Activated CD8-positive, alpha-beta memory T cell treated with anti-CD3 and anti-CD28 coated beads, Interleukin-2, amount 50 U/mL, for 1 hour (primary cell): Measurements from ENCODE around the gene SUCLA2.
"Not testable (repeated sequence)": the region's sequence is repeated elsewhere in the genome, so short reads cannot be mapped to it uniquely, and the experiment has no call there.

Source experiments
- DNase-seq: peaks from one replicate; pipeline ENCODE4 v3.0.0-alpha.2; 2020; ENCODE audit errors: extremely low read depth

SUCLA2 gene

DNA sequence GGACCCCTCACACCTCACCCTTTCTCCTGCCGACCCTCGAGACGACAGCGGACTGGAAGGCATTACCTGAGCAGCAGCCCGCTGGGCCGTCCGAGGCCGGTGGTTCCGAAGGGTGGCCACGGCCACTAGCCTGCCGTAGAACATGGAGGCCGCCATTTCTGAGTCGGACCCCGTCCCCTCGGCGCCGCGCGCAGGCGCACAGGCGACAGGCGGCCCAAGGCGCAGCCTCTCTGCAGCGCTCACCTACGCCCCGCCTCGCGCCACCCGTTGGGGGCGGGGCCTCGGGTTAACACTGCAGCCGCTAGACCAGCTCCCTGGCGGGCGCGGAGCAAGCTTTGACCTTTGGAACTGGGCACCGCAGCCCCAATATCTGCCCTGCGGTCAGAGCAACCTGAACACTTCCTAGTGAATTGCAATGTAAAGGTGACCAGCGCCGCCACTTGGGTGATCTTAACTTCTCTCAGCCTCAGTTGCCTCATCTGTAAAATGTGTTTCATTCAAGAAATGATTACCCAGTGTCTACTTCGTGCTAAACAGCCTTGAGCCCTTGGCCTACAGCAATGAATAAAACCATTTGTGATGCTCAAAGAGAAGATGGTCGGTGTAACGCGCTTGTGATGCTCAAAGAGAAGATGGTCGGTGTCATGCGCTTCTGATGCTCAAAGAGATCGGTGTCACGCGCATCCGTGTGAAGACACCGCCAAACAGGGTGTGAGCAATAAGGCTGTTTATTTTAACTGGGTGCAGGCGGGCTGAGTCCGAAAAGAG lies at the start of gene SUCLA2:
TSS of gene SUCLA2 (minus strand) at position 160 of the 768 bp plus-strand sequence. CDS start at position 156, 4 bp downstream.
- peak; percentile 49 for DNase-seq

DNA sequence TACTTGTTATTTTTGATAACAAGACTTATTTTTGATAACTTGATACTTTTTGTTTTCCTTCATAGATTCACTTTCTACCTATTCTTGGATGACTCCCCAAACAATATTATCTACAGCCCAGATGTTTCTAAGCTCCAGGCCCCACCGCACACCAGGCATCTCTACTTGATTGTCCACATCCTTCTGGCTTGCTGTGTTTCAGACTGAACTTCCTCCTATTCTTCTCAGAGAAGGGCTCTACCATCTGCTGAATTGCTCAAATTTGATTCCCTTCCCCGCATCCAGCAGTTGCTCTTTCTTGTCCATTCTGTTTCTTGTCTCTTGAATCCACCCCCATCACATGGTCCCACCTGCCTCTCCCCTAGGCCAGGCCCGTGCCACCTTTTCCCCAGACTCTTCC lies 49.5 kb upstream of the SUCLA2 start:
- no peak for DNase-seq

DNA sequence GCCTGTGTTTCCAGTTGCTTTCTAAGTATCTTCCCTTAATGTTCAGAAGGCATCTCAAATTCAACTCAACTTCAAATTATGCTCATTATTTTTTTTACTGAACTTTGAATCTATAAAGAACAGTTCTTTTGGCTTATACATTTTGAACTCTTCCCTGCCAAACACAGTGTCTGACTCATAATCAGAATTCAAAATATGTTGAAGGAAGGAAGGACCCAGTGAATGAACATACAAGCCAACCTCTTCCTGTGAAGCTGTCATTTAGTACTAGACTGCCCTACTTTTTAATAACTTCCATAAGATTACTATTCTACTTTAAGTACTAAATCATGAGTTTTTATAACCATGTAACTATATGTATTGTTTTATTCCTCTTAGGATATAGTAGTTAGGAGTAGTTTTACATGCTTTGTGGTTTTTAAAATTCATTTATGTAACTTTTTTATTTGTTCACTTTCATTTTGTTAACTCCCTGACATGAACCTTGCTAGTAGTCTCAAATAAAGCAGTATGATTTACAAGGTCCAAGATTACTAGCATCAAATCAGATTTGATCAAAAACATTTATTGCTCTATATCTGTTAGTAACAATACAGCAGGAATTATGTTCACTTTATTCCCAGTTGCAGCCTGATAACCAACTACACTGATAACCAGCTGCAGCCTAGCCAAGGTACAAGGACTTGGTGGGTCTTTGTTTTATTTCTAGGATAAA lies 42.9 kb upstream of the SUCLA2 start:
- no peak for DNase-seq

DNA sequence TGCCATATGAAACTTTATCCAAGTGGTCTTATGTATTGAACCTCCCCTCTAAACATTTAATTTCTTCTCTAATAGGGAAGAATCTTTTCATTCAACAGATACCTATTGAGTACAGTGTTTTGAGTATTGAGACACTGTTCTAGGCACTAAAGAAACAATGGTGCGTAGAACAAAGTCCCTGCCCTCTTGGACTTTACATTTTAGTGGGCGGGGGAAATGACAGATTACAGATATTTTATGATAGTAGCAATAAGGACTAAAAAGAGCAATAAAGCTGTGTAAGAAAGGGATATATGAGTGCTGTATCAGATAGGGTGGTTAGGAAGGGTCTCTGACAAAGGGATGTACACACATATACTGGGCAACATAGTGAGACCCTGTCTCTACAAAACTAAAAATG lies 41.8 kb upstream of the SUCLA2 start:
- DNase-seq, result no peak

DNA sequence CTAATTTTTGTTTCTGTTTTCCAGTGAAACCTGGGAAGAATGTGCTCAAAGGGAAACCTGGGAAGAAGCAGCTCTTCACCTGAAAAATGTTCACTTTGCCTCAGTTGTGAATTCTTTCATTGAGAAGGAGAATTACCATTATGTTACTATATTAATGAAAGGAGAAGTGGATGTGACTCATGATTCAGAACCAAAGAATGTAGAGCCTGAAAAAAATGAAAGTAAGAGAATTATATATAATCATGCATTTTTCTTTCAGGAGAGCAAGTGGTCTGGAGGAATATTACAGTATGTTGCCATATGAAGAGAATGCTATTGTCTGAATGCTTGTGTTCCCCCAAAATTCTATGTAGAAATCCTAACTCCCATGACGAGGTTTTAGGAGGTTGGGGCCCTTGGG lies 39.8 kb upstream of the SUCLA2 start:
- DNase-seq, result no peak

DNA sequence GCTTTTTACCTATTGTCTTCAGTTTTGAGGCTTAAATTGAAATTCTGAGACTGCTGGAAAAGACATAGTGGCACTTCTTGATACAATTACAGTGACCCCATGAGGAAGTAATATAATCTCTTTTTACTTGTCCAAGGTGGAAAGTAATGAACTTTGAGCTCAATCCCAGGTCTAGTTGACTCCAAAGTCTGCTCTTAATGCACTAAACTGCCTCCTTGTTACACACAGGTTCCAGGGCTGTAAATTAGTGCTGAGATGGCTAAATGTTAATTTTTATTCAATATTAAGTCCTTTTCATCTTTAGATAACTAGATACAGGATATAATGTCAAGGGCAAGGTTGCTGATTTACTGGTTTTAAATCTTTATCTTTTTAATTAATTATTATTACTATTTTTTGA lies 39.0 kb upstream of the SUCLA2 start:
- no peak for DNase-seq

DNA sequence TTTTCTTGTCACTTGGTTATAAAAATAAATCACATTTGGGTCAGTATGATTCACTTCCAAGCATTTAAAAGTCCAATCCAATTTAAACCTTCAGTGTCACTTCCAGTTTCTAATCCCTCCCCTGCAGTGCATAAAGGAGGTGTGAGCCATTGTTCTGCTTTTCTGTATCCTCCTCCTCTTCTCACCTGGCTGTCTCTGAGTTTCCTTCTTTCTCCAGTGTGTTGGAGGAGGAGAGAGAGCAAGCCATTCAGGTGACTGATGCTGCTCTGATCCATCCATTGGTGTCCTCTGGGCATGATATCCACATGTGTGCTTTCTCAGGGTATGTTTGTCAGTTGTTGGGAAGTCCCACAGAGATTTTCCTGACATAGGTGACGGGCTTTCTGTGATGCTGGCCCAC lies 37.7 kb upstream of the SUCLA2 start:
- DNase-seq, result no peak

DNA sequence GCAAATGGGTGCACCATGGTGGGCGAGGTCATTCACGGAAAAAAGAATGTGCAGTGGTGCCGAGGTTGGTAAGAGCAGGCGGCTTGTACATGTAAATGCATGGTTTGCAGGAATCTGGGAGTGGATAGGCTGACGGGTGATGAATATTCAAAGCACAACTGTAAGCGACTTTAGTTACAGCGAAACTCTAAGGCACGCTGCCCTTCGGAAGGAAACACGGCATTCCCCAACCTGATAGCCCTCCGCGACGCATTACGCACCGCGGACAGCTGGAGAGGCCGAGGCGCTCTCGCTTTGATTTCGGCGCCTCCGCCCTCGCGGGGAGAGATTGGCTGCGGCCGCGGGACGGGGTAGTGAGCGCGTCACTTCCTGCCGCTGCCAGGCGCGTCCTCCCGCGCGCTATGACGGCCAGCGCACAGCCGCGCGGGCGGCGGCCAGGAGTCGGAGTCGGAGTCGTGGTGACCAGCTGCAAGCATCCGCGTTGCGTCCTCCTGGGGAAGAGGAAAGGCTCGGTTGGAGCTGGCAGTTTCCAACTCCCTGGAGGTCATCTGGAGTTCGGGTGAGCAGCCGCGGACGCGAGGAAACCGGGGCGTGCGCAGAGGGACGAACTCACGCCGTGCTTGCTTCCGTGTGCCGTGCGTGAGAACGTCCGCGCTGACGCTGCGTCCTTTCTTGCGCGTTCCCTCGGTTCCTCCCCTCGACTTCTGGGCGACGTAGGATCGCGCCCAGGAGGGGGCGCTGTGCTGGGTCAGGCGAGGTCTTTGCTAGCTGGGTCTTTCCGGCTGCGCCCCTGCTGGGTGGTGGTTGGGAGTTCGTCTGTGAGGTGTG lies 36.5 kb upstream of the SUCLA2 start, which contains the start of gene NUDT15:
TSS of gene NUDT15 (plus strand) at position 381 of the 828 bp plus-strand sequence. CDS start at position 402, 21 bp downstream.
- peak; percentile 78 for DNase-seq

DNA sequence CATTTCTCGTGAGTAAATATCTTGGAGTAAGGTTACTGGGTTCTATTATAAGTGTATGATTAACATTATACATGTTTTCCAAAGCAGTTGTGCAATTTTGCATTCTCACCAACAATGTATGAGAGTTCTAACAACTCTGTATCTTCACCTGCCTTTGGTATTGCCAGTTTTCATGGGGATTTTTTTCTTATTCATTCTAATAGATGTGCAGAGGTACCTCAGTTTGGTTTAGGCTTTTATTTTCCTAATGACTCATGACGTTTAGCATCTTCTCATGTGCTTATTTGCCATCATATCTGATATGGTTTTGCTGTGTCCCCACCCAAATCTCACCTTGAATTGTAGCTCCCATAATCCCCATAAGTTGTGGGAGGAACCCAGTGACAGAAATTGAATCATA lies 28.8 kb upstream of the SUCLA2 start:
- DNase-seq, result no peak

DNA sequence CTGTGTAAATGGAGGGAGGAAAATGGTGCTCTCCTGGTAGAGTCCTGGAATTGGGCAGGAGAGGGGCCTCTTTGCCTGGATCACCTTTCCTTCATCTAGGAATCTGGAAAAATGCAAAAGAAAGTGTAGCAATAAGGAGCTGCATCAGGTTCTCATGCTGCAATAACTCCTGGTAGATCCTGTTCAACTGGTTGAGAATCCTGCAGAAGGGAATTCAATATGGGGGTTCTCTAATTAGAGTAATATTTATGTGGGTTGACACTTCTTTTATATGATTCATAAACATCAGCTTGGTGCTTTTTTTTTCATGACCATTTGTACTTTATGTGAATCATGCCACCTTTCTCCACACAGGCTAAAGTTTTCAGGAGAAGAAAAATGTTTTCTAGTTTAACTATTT lies 27.0 kb upstream of the SUCLA2 start:
- no peak for DNase-seq

DNA sequence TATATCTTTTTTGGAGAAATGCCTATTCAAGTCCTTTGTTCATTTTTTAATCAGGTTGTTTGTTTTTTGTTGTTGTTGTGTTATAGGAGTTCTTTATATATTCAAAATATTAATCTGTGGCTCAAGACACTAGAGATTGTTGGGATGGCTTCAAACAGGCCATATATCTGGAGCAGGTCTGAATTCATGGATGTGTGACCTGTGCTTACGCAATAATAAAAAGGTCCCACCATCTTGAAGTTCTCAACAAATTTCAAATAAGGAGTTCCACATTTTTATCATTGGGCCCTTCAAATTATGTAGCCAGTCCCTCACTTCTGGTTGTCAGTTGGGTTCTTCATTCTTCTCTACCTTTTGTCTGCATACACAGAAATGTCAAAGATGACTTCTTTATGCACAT lies 18.7 kb upstream of the SUCLA2 start:
- DNase-seq, result no peak

DNA sequence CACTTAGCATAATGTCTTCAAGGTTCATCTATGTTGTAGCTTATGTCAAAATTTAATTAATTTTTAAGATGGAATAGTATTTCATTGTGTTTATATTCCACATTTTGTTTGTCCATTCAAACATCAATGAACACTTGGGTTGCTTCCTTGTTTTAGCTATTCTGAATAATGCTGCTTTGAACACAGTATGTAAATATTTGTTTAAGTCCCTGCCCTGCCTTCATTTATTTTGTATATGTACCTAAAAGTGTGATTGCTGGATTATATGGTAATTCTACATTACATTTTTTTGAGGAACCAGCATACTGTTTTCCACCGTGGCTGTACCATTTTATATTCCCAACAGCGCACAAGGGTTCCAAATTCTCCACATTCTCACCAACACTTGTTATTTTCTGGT lies 17.6 kb upstream of the SUCLA2 start:
- no peak for DNase-seq

DNA sequence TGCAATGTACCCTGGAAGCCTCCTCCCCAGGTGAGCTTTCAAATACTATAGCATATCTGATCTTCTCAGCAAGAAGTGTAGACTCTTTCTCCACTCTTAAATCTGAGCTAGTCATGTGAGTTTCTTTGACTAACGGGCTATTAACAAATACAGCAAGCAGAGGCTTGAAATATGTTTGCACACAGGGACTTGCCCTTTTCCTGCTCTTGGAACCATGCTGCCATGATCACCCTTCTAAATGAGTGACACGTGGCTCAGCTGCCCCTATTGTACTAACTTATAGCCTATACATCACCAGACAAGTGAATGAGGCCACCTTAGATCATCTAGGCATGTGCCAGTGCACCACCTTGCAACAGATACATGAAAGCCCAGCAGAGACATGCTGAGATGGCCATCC lies 13.3 kb upstream of the SUCLA2 start:
- no peak for DNase-seq

DNA sequence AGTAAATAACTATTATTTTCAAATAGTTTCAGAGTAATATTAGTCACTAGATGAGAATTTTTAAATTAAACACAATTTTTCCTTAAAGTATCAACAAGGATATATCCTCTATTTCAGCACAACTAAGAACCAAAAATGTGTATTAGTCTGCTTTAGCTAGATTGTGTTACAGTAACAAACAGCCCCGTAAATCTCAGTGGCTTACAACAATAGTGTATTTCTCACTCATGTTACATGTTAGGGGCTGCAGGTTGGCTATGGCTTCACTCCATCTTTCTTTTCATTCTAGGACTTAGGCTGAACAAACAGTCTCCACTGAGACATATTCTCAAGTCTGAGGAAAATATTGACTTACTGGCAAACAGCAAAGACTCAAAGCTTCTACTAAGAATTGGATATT lies 11.6 kb upstream of the SUCLA2 start:
- DNase-seq, result no peak

DNA sequence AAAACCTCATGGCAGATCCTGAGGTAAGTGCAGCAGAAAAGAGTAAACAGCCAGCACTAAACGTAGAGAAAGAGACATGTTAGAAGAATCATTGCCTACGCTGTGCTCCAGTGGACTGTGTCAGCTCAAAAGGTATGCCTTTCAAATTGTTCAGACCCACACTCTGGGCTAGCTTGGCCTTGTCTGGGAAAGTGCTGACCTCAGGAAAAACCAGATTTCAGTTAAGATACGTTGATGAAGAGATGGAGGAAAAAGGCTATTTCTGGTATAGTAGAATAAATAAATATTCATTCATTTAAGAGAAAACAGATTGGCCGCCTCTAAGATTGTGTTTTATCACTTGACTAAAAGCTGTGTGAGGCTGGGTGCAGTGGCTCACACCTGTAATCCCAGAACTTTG lies 9.6 kb upstream of the SUCLA2 start:
- no peak for DNase-seq

DNA sequence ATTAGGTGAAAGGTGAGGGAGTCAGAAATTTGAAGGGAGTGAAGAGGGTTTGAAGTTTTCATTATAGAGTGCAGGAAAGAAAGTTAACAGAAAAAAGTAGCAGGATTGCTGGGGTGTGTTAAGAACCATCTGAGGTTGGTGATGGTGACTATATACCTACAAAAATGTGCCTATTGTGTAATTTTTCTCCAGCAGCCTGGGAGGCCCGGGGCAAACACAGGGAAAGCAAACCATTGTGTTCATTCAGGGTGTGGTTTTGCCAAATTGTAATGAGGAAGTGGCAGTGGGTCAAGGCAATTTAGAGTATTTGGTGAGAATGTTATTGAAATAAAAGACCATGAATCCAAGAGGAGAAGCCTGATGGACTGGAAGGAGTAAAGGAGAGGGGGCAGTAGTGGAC lies 8.2 kb upstream of the SUCLA2 start:
- DNase-seq, result no peak

DNA sequence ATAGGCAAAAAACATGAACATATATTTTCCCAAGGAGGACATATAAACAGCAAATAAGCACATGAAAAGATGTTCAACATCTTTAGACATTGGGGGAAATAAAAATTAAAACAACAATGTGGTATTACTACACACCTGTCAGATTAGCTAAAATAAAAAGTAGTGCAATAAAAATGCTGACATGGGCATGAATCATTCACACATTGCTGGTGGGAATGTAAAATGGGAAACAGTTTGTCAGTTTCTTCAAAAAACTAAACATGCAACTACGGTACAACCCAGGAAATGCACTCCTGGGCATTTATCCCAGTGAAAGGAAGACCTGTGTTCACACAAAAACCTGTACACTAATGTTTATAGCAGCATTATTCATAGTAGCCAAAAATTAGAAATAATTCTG lies 5.3 kb upstream of the SUCLA2 start:
- no peak for DNase-seq

DNA sequence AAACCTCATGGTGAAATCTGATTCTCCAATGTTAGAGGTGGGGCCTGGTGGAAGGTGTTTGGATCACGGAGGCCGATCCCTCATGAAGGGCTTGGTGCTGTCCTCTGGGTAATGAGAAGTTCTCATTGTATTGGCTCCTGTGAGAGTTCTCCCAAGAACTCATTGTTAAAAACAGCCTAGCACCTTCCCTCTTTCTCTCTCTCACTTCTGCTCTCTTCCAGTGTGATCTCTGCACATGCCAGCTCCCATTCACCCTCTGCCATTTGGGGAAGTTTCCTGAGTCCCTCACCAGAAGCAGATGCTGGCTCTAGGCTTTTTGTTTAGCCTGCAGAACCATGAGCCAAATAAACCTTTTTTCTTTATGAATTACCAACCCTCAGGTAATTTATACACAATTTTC lies 3.1 kb upstream of the SUCLA2 start:
- DNase-seq, result no peak

DNA sequence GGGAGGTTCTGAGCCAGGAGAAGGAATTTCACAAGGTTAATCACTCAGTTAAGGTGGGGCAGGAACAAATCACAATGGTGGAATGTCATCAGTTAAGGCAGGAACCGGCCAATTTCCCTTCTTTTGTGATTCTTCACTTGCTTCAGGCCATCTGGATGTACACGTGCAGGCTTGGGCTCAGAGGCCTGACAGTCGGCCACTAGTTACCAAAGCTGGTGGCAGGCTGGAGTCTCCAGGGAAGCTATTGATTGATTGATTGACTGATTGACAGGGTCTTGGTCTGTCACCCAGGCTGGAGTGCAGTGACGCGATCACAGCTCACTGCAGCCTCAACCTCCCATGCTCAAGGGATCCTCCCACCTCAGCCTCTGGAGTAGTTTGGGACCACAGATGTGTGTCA lies 926 bp upstream of the SUCLA2 start:
- not testable (repeated sequence) for DNase-seq

DNA sequence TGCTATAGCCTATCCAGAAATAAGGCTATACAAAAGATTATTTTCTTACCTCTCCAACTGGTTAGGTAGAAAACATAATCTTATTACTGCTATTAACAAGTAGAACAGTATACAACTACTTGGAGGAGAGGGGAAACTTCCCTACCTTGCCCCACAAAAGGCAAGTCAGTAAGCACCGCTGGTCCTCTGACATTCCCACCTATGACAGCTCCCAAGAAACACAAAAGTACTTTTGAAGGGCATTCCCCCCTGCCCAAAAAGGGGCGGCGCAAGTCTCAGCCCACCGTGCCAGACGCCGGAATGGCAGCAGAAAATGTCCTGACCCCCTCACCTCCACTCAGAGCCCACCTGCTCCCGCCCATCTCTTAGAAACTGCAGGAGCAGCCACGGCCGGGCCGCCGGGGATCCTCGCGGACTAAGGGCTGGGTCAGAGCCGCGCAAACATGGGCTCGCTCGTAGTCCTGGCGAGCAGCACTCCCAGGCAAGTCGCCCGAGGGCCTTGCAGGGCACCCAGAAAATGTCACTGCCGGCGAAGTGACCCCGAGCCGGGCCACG lies 437 bp downstream of the SUCLA2 start:
- DNase-seq, result no peak

DNA sequence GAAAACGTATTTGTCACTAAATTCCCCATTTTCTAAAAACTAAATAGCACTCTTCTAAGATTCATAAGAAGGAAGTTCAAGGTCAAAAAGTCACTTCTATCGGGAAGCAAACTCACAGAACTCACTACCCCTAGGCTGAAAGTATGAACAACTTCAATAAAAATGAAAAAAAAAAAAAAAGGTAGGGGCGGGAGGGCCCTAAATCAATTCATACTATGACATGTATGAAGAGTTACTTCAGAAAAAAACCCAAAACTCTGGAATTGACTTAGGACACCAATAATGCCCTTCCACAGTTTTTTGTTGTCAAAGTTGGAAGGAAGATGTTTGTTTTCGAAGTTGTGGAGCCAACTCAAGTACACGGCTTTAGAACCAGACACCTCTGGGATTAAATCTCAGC lies 1.1 kb downstream of the SUCLA2 start:
- DNase-seq, result no peak

DNA sequence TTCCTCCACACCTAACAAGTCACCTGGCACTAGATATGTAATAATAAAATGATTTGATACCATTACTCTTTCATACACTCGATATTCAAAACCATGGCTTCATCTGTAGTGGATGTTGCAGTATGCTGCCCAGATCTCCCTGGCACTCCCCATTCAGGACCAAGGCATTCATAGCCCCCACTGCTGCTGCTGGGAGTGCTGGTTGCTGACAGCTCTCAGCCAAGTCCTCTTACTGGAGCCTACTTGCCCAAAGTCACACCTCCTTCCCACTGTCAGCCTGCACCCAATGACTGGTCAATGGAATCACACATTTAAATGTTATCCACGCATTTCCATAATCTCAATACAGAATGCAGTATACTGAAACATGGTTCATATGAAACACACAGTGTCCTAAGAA lies 3.7 kb downstream of the SUCLA2 start:
- no peak for DNase-seq
